HCT116 (cell line): ENCODE results near the gene PRMT7. TPM values are rescaled to one million over a fixed set of nuclear protein-coding genes. Genes with fewer than 3 reads are reported as not detected.
A peak's percentile ranks its signal among the peaks of the same experiment; 100 is the strongest.

ENCODE experiments used
- ATAC-seq: fragments of 200-7000 bp; cut with Tn5 transposase; 2 replicates; pipeline ENCODE4 v1.9.1; 2020; ENCODE audit warnings: mild to moderate bottlenecking, moderate library complexity
- BruUV-seq: library from RNA; stranded (reverse); fragments of 400-500 nt; replicated peaks from 2 replicates; lab custom pipeline; 2021; lab: Mats Ljungman, UMichigan
- CTCF ChIA-PET: fragments of 300-600 bp; sonication (Branson Sonifier 250); formaldehyde crosslinking; loops from one replicate; lab custom pipeline; 2021; ENCODE audit warnings: antibody characterized with exemption; lab: Charles Lee
- POLR2A ChIA-PET: fragments of 300-600, 350-600 bp; sonication (Branson Sonifier 250); formaldehyde crosslinking; loops from one replicate; lab custom pipeline; 2021; ENCODE audit warnings: antibody characterized with exemption; lab: Charles Lee
- RAD21 ChIA-PET, 2 experiments: fragments of 300-600 bp; sonication (Branson Sonifier 250); formaldehyde crosslinking; loops; one replicate each; lab custom pipeline; 2023; ENCODE audit warnings: low total read pairs in 2 of 2; ENCODE audit not compliant: uncharacterized antibody in 2 of 2, unreplicated experiment in 2 of 2, low non-redundant PET in 1 of 2; lab: Charles Lee
- DNase-seq: peaks from one replicate; pipeline ENCODE4 v3.0.0-alpha.2; 2010; ENCODE audit warnings: low read depth, low spot score
- H2AFZ ChIP-seq: fragments of 200-600 bp; shearing (Covaris generic), sonication (generic); 2 replicates; pipeline ENCODE4 v1.6.1; 2017; ENCODE audit warnings: low read depth, mixed run types, mixed read lengths, antibody characterized with exemption, low read length; ENCODE audit not compliant: poor library complexity, severe bottlenecking
- H3K27ac ChIP-seq: 2 replicates; pipeline ENCODE4 v1.5.1; 2012; ENCODE audit warnings: low read depth, low read length
- H3K27me3 ChIP-seq: fragments of 200-600 bp; sonication (generic); 2 replicates; pipeline ENCODE4 v1.6.1; 2016; ENCODE audit warnings: mixed run types, low read length, mixed read lengths; ENCODE audit not compliant: insufficient read depth
- H3K36me3 ChIP-seq, 2 experiments: fragments of 200-500 bp in 1 of 2; fragments of 200-600 bp in 1 of 2; sonication (Bioruptor generic) in 1 of 2; sonication (generic) in 1 of 2; 2 replicates each; pipeline versions ENCODE4 v1.5.1 to v1.6.1; 2014 to 2016; ENCODE audit warnings: low read length in 2 of 2, inconsistent platforms in 1 of 2, mixed read lengths in 1 of 2, mixed run types in 1 of 2; ENCODE audit not compliant: insufficient read depth in 2 of 2, control insufficient read depth in 1 of 2
- H3K4me1 ChIP-seq, 2 experiments: fragments of 200-600 bp in 1 of 2; sonication (generic) in 1 of 2; 2 replicates each; pipeline versions ENCODE4 v1.5.1 to v1.6.1; 2012 to 2017; ENCODE audit warnings: low read length in 2 of 2, inconsistent platforms in 1 of 2, mild to moderate bottlenecking in 1 of 2, mixed read lengths in 1 of 2, mixed run types in 1 of 2, moderate library complexity in 1 of 2; ENCODE audit not compliant: insufficient read depth in 2 of 2, control insufficient read depth in 1 of 2
- H3K4me2 ChIP-seq: fragments of 200-600 bp; sonication (generic); 2 replicates; pipeline ENCODE4 v1.6.1; 2017; ENCODE audit warnings: mixed run types, low read length, mixed read lengths
- H3K4me3 ChIP-seq, 2 experiments: fragments of 200-600 bp in 1 of 2; sonication (generic) in 1 of 2; replicated peaks in 1 of 2; 2 replicates each; pipeline ENCODE4 v1.5.1; 2011 to 2016; ENCODE audit warnings: low read length in 2 of 2, control low read depth in 1 of 2, low read depth in 1 of 2, mild to moderate bottlenecking in 1 of 2, mixed read lengths in 1 of 2, mixed run types in 1 of 2
- H3K79me2 ChIP-seq: fragments of 200-600 bp; sonication (generic); 2 replicates; pipeline ENCODE4 v1.6.1; 2017; ENCODE audit warnings: mild to moderate bottlenecking, mixed run types, low read length, moderate library complexity, mixed read lengths; ENCODE audit not compliant: insufficient read depth
- H3K9ac ChIP-seq: fragments of 200-600 bp; sonication (generic); 2 replicates; pipeline ENCODE4 v1.6.1; 2016; ENCODE audit warnings: low read length, mixed read lengths
- H3K9me2 ChIP-seq: fragments of 200-600 bp; sonication (generic), shearing (Covaris generic); 2 replicates; pipeline ENCODE4 v1.6.1; 2017; ENCODE audit warnings: mixed run types, mild to moderate bottlenecking, moderate library complexity; ENCODE audit not compliant: insufficient read depth
- H3K9me3 ChIP-seq, 2 experiments: fragments of 200-500 bp in 1 of 2; fragments of 200-600 bp in 1 of 2; sonication (Bioruptor generic) in 1 of 2; sonication (generic) in 1 of 2; 2 replicates each; pipeline ENCODE4 v1.6.1; 2014 to 2017; ENCODE audit warnings: low read length in 2 of 2, mixed read lengths in 2 of 2, inconsistent platforms in 1 of 2, low read depth in 1 of 2, mild to moderate bottlenecking in 1 of 2, mixed run types in 1 of 2, moderate library complexity in 1 of 2; ENCODE audit not compliant: control insufficient read depth in 1 of 2, insufficient read depth in 1 of 2
- H4K20me1 ChIP-seq: fragments of 200-600 bp; sonication (generic), shearing (Covaris generic); 2 replicates; pipeline ENCODE4 v1.6.1; 2017; ENCODE audit warnings: mixed run types, mild to moderate bottlenecking, moderate library complexity; ENCODE audit not compliant: insufficient read depth
- CBX3 ChIP-seq: IDR thresholded peaks from 2 replicates; pipeline ENCODE4 v1.6.1; 2012; ENCODE audit warnings: low read depth
- CEBPB ChIP-seq: IDR thresholded peaks from 2 replicates; pipeline ENCODE4 v1.6.1; 2012; ENCODE audit warnings: low read depth
- RAD21 ChIP-seq: IDR thresholded peaks from 2 replicates; pipeline ENCODE4 v1.6.1; 2012; ENCODE audit warnings: low read depth, mild to moderate bottlenecking
- TCF7L2 ChIP-seq: IDR thresholded peaks from 2 replicates; pipeline ENCODE4 v1.7.0; 2011; ENCODE audit warnings: borderline replicate concordance, inconsistent platforms; ENCODE audit not compliant: insufficient read depth, insufficient read length; ENCODE audit errors: extremely low read depth
- intact Hi-C: fragments of 100-400 bp; cut with micrococcal nuclease; formaldehyde crosslinking; loops from 2 replicates; pipeline ENCODE4 v1.10.0; 2022
- total RNA-seq: library from RNA; stranded (reverse); gene quantifications from one replicate; pipeline ENCODE4 v1.2.1, GENCODE V29; 2021; ENCODE audit not compliant: unreplicated experiment
- TF ChIP-seq, protein P1 (sequence below), 3 experiments: fragments of 200-600 bp in 1 of 3; sonication (generic) in 1 of 3; IDR thresholded peaks in 2 of 3; conservative IDR thresholded peaks in 1 of 3; 2 replicates each; pipeline ENCODE4 v1.5.1; 2012 to 2017; ENCODE audit warnings: low read depth in 2 of 3, low read length in 2 of 3, antibody characterized with exemption in 1 of 3, borderline replicate concordance in 1 of 3, control low read depth in 1 of 3, mild to moderate bottlenecking in 1 of 3, mixed read lengths in 1 of 3, mixed run types in 1 of 3, moderate library complexity in 1 of 3; ENCODE audit not compliant: insufficient read depth in 1 of 3

PRMT7 gene
- total RNA-seq, 1 experiment from 2014 or later = 34.4 TPM

DNA sequence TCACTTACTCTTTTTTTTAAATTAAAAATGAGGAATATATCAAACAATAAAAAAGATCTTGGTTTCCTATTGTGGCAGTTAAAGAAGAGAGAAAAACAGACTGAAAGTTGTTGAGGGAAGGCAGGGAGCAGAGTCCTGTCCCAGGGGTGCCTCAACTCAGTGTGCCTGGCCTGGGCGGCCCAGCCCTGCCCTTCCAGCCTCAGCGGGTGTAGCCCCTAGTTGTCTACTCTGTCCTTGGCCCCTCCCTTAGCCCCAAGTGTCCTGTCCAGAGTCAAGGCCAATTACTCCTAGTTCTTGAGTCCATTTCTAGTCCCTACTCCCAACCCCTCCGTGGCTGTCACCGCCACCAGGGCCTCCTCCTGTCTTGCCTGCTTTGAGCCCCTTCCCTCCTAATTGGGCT is 85.0 kb downstream of the PRMT7 start:
- no peak overlapping the region for H3K9ac ChIP-seq
- H3K79me2 ChIP-seq = no peaks in the 10 kb centered on the region
- no TSS peak for BruUV-seq
- DNase-seq = no peak
- no peak for TF ChIP-seq CBX3
- H3K27ac ChIP-seq = no peak overlapping the region
- CTCF ChIA-PET = interaction anchor here (1.5 to 5.4 kb wide), 3 partner anchors 12 to 125 kb away, joined by 3 to 27 read pairs (median 10); no protein-coding TSS in a partner anchor
- ATAC-seq = no peak
- no peaks in the 10 kb centered on the region for H3K27me3 ChIP-seq
- H3K4me3 ChIP-seq = no peak overlapping the region
- H4K20me1 ChIP-seq = no peaks in the 10 kb centered on the region
- no peaks in the 10 kb centered on the region for H3K36me3 ChIP-seq
- H2AFZ ChIP-seq = no peak overlapping the region
- RAD21 ChIA-PET = no interaction called here
- no peaks in the 10 kb centered on the region for H3K9me2 ChIP-seq
- H3K9me3 ChIP-seq = no peaks in the 10 kb centered on the region
- peaks cover 0 to 11% of the 10 kb centered on the region in 2 experiments; a peak in 1 of 4 replicates for H3K4me1 ChIP-seq
- POLR2A ChIA-PET = no interaction called here
- intact Hi-C loops = loop anchor here (1.0 kb wide), 1 partner anchor 114 kb away; no protein-coding TSS in a partner anchor
- no peak overlapping the region for H3K4me2 ChIP-seq

- no peaks in the 10 kb centered on the region for H4K20me1 ChIP-seq
- no peak overlapping the region for H3K27ac ChIP-seq
- H3K4me2 ChIP-seq = no peak overlapping the region
- H2AFZ ChIP-seq = no peak overlapping the region
- H3K9ac ChIP-seq = no peak overlapping the region
- no peaks in the 10 kb centered on the region for H3K9me3 ChIP-seq
- H3K27me3 ChIP-seq = no peaks in the 10 kb centered on the region
- DNase-seq (peak; percentile 44), ATAC-seq (peak; percentile 84)
- H3K79me2 ChIP-seq = no peaks in the 10 kb centered on the region
- no peaks in the 10 kb centered on the region for H3K36me3 ChIP-seq
- ChIA-PET POLR2A (no interaction called here), RAD21 (no interaction called here), CTCF (interaction anchor here (0.6 to 5.4 kb wide), 7 partner anchors 9 to 124 kb away, joined by 3 to 27 read pairs (median 3); no protein-coding TSS in a partner anchor)
- peaks cover 0 to 16% of the 10 kb centered on the region in 2 experiments; a peak in 2 of 4 replicates for H3K4me1 ChIP-seq
- TF ChIP-seq CEBPB (no peak), RAD21 (peak; percentile 73), TCF7L2 (peak; percentile 34)
- TF ChIP-seq, protein P1, sequence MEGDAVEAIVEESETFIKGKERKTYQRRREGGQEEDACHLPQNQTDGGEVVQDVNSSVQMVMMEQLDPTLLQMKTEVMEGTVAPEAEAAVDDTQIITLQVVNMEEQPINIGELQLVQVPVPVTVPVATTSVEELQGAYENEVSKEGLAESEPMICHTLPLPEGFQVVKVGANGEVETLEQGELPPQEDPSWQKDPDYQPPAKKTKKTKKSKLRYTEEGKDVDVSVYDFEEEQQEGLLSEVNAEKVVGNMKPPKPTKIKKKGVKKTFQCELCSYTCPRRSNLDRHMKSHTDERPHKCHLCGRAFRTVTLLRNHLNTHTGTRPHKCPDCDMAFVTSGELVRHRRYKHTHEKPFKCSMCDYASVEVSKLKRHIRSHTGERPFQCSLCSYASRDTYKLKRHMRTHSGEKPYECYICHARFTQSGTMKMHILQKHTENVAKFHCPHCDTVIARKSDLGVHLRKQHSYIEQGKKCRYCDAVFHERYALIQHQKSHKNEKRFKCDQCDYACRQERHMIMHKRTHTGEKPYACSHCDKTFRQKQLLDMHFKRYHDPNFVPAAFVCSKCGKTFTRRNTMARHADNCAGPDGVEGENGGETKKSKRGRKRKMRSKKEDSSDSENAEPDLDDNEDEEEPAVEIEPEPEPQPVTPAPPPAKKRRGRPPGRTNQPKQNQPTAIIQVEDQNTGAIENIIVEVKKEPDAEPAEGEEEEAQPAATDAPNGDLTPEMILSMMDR (IDR thresholded peaks at IDR 0.05 in 2 of 3, conservative IDR thresholded peaks at IDR 0.05 in 1 of 3; ENCODE audit: borderline replicate concordance in 1 of 3, insufficient read depth in 1 of 3, low read depth in 2 of 3, low read length in 2 of 3) = peak; percentile 68 to 96 (median 73)
- H3K4me3 ChIP-seq = no peak overlapping the region
- H3K9me2 ChIP-seq = no peaks in the 10 kb centered on the region
- BruUV-seq = no TSS peak
- intact Hi-C loops = loop anchor here (1.0 kb wide), 1 partner anchor 114 kb away; no protein-coding TSS in a partner anchor
Measured at GRCh38 chr16:68396481-68396880, 85.7 kb downstream of the PRMT7 start.
